GM18519 (cell line): ENCODE data around the gene EIF5A2.
"Not testable (repeated sequence)": the region's sequence is repeated elsewhere in the genome, so short reads cannot be mapped to it uniquely, and the experiment has no call there.

Source experiments
- ATAC-seq: cut with Tn5 transposase; IDR thresholded peaks from one replicate; pipeline ENCODE4 v1.9.1; 2021; ENCODE audit warnings: mild to moderate bottlenecking, moderate library complexity; ENCODE audit not compliant: unreplicated experiment, low FRiP score

The EIF5A2 gene

DNA sequence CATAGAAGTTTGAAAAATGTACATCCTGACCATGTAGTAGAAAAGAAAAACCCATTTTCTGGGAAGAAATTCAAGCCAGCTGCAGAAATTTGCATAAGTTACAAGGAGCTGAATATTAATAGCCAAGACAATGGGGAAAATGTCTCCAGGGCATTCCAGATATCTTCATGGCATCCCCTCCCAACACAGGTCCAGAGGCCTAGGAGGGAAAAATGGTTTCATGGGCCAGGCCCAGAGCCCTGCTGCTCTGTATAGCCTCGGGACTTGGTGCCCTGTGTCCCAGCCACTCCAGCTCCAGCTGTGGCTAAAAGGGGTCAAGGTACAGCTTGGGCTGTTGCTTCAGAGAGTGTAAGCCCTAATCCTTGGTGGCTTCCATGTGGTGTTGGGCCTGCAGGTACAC lies 11.2 kb downstream of the EIF5A2 start:
- ATAC-seq: not testable (repeated sequence)

DNA sequence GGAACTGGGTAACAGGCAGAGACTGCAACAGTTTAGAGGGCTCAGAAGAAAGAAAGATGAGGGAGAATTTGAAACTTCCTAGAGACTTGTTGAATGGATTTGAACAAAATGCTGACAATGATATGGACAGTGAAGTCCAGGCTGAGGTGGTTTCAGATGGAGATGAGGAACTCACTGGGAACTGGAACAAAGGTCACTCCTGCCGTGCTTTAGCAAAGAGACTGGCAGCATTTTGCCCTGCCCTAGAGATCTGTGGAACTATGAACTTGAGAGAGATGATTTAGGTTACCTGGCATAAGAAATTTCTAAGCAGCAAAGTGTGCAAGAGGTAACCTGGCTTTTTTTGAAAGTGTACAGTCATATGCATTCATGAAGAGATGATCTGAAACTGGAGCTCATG lies 11.7 kb downstream of the EIF5A2 start:
- ATAC-seq: no peak

DNA sequence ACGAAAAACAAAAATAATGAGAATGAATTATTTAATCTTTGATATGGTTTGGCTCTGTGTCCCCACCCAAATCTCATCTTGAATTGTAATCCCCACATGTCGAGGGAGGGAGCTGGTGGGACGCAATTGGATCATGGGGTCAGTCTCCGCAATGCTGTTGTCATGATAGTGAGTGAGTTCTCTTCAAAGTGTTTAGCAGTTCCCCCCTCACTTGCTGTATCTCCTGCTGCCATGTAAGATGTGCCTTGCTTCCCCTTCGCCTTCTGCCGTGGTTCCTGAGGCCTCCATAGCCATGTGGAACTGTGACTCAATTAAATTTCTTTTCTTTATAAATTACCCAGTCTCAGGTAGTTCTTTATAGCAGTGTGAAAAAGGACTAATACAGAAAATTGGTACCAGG lies 12.1 kb downstream of the EIF5A2 start:
- not testable (repeated sequence) for ATAC-seq

DNA sequence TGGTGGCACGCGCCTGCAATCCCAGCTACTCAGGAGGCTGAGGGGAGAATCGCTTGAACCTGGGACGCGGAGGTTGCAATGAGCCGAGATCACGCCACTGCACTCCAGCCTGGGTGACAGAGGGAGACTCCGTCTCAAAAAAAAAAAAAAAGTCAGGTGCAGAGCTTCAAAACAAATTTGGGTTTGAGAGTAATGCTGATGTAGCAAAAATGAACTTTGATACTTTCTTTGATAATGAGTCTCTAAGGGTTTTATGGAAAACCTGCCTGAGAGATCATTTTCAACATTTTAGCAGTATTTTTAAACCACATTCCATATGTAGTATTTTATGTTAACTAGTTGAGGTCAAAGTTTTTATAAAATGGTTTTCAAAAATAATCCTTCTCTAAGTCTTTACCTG lies 14.5 kb downstream of the EIF5A2 start:
- no peak for ATAC-seq

DNA sequence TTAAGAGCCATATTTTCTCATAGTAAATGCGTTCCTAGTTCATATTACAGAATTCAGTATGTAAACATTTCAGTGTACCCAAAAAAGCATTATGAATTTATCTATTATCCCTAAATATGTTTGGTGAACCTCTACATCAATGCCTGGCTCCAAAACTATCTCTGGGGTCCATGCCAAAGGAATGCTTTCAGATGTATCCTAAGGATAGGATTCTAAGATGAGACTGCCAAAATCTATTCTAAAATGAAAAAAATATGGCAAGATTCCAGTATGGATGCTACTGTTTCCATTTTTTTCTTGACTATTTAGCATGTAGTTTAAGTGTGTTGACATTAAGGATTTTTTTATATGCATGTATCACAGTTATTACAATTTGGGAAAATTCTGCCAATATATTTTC lies 18.8 kb downstream of the EIF5A2 start:
- ATAC-seq: no peak

DNA sequence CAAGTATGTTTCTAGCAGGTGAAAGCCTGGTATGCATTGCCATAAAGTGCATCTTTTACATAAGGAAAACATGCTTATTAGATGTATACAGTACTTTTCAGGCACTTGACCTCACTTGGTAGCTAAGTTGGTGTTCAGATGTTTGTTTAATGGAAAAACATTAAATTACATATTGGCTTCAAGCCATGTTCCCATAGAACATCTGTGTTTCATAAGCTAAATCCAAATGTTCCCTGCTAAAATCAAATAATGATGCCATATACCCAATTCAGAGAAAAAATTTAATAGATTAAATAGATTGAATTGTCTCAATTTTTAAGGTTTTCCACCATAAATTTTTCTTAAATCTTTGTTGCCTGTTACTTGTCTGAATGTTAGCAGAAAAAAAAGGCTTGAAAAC lies 19.3 kb downstream of the EIF5A2 start:
- no peak for ATAC-seq

DNA sequence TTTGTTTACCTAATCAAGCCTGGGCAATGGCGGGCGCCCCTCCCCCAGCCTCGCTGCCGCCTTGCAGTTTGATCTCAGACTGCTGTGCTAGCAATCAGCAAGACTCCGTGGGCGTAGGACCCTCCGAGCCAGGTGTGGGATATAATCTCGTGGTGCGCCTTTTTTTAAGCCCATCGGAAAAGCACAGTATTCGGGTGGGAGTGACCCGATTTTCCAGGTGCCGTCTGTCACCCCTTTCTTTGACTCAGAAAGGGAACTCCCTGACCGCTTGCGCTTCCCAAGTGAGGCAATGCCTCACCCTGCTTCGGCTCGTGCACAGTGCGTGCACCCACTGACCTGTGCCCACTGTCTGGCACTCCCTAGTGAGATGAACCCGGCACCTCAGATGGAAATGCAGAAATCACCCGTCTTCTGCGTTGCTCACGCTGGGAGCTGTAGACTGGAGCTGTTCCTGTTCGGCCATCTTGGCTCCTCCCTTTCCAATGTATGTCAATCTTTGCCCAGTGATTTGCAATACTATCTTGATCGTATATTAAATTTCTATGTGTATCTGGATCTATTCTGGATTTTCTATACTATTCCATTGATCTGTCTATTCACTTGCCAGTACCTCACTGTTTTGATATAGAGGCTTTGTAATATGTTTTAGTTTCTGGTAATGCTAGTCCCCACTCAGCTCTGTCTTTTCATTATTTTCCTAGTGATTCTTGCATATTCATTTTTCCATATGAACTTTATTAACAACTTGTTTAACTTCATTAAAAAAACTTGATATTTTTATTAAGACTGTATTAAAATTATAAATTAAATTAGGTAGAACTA lies 24.1 kb downstream of the EIF5A2 start:
- ATAC-seq: not testable (repeated sequence)

DNA sequence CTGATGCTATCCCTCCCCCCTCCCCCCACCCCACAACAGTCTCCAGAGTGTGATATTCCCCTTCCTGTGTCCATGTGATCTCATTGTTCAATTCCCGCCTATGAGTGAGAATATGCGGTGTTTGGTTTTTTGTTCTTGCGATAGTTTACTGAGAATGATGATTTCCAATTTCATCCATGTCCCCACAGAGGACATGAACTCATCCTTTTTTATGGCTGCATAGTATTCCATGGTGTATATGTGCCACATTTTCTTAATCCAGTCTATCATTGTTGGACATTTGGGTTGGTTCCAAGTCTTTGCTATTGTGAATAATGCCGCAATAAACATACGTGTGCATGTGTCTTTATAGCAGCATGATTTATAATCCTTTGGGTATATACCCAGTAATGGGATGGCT lies 29.7 kb downstream of the EIF5A2 start:
- ATAC-seq: not testable (repeated sequence)

DNA sequence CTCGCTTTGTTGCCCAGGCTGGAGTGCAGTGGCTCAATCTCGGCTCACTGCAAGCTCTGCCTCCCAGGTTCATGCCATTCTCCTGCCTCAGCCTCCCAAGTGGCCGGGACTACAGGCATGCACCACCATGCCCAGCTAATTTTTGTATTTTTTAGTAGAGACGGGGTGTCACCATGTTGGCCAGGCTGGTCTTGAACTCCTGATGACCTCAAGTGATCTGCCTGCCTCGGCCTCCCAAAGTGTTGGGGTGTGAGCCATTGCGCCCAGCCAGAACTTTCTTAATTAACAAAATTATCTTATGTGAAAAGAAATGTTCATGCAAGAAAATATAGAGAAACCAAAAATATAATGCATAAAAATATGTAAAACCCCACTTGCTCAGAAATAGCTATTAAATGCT lies 31.1 kb downstream of the EIF5A2 start:
- not testable (repeated sequence) for ATAC-seq

DNA sequence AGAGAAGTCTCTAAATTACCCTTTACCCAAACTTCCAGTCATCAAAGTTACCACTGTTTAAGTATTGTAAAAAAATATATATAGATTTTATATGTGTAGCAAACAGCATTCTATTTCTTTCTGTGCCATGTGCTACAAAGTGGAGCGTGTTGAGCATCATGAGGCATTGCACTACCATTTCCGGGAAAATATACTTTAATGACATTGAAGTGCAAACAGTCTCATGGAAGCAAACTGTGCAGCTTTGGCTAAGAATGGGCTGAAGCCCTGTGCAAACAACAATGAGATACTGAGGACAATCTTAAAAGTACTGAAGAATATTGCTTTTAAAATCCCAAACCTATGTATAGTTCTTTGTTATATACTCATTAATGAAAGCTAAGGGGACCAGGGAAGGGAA lies 31.9 kb downstream of the EIF5A2 start:
- ATAC-seq: no peak

DNA sequence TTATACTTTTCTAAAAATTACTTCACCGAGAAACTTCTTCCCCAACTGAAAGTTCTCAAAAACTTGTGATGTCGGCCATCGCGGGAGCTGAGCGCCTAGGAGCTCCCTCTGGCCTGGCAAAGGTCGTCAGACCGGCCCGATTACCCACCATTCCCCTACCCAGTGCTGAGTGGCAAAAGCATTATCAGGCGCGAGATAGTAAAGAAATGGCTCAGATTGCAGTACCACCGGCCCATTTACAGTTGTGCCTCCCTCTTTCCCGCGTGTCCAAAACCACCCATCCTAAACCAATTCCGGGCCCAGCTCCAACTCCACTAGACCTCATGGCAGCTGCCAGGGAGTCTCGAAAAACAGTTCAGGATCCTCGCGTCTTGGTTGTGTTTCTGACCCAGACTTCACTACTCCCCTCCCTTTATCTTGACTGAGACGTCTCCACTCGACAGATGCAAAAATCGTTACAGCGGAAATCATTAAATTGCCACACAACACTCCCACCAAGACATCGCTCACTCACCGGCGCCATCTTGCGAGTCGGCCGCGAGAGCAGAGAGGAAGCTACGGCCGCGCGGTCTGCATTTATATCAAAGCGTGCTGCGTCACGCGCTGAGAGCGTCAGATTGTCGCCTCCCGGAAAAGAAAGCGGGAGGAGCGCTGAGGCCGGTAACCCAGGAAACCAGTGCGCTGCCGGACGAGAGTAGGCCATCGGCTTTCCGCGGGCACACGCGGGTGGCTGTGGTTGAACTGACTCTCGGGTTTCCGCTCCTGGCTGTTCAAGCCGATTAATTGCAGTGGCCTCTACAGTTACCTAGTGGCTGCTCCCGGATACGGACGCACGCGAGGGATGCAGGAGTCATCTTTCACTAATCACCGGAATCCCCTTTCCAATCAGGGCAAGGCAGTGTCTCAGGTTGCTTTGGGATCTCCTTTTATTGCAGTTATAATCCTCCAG lies 38.5 kb downstream of the EIF5A2 start, which contains the start of gene RPL22L1:
Gene RPL22L1 (minus strand): TSS at position 551 of the 949 bp plus-strand sequence. CDS start 28 bp downstream, at position 523.
- ATAC-seq: peak; percentile 92

DNA sequence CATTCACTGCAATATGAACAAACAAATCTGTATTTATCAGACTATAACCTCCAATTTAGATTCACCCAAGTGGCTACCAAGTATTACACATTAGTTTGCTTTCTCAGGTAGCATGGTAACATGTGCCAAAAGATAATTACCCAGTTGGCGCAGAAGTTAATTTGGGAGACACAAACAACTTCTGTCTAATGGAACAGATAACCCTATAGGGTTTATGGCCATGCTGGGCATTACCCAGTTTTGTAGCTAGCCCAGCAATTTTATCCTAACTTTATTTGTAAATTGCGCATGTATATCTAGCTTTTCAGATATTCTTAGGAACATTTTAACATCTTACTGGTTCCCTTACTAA lies 39.2 kb downstream of the EIF5A2 start:
- ATAC-seq: no peak

DNA sequence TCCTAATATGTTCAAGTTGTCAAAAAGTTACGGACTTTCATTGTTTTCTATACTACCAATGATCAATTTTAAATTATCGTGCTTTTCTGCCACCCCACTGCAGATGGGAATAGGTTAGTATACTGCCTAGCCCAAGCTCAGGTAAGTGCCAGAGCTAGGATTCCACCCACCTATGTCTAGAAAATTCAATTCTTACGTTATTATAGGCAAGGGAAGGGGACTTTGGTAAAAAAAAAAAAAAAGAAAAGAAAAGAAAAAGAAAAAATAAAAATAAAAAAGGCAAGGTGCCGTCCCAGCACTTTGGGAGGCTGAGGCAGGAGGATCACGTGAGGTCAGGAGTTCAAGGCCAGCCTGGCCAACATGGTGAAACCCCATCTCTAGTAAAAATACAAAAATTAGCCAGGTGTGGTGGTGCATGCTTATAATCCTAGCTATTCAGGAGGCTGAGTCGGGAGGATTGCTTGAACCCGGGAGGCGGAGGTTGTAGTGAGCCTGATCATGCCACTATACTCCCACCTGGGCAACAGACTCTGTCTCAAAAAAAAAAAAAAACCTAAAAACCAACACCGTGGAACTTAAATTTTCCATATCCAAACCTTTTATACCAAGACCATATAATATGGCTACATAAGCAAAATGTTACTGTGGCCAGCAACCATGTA lies 39.7 kb downstream of the EIF5A2 start:
- no peak for ATAC-seq

DNA sequence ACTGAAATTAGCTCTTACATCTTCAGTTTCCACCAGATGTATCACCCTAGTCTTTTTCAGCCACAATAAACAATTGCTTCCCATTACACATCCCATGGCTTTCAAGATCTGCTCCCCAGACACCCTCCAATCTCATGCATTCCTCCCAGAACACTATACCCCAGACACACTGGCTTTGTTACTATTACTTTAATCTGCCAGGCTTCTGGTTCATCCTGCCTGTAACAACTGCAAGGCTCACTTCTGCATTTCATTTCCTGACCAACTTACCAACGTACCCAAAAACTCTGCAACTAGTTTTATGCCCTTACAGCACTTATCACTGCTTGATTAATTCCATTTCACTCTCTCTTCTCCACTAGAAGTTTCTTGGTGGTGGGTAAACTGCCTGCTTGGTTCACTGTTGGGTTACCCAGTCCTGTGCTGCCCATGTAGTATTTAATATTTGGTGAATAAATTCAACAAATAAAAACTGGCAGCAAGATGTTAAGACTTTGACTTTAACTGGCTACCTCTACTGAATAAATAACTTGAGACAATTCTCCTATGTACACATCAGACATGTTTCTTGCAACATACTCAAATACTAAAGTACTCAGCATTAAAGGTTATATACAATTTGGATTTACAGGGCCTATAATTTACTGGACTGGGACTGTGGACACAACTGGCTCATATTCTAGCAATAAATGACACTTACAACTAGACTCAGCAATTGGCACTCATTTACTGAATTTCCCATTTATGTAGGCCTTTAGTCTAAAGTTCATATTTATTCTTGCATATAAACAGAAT lies 41.1 kb downstream of the EIF5A2 start:
- ATAC-seq: no peak

DNA sequence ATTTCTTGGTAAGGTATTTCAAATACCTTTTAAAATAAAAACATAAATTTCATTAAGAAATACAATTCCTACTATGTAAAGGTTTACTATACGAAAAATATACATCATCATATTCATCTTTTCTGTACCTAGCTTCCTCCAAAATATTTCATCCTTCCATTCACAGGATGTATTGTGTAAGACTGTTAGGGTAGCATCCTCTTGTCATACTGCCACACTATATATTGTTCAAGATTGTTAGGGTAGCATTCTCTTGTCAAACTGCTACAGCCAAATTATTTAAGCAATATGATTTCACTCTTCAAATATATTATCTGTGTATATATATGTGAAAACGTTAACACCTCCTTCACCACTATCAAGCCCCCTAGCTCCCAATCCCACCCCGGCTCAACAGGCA lies 41.9 kb downstream of the EIF5A2 start:
- ATAC-seq: no peak

DNA sequence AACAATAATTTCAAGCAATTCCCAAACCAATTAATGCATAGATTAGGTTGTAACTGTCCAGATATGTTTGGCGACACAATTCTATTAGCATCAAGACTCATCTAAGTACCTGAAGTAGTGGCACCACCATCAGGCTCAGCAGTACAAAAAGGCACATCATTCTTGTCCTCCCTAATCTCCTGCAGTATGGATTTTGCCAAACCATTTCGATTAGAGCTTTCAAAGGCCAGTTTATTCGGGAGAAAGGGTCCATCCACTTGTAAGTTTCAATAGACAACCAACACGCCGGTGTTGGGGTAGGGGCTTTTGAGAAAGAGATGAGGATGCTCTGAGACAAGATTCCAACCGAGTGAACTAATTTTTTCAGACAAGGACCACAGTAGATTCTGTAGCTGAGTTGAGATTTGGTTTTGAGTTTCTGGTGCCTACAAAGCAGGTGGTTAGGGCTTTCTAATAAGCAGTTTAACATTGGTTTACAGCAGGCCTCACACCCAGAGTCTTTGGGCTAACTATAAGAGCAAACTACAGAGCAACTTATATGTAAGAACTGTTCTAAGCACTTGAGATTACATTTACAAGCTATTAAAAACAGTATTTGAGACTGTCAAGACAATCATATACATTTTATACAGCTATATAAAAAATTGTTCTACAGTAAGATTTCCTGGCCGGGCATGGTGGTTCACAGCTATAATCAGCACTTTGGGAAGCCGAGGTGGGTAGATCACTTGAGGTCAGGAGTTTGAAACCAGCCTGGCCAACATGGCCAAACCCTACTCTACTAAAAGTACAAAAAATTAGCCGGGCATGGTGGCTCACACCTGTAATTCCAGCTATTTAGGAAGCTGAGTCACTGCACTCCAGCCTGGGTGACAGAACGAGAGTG lies 43.0 kb downstream of the EIF5A2 start:
- ATAC-seq: no peak

DNA sequence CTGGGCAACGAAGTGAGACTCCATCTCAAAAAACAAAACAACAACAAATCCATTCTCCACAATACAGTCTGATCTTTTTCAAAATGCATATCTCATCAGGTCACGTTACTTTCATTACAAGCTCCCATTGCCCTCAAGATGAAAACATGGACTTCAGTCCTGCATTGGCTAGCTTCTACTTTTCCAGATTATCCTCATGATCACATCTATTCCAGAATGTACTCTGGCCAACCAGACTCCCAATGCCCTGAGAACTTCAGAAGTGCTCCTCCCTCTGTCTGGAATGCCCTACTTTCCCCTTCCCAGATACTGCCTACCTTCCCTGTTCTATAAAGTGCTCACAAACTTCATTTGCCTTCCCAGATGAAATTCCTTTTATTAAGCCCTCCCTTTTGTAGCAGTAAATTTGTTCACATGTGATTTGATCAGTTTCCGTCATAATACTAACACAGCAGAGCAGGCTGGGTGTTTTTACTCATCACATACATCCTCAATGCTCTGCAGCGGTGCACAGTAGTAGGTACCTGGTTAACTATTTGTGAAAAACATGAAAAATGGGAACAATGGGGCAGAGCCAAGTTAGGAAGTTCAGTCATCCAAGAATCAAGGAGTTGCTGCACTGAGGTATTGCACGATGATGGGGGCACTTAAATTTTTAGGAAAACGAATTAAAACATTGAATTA lies 43.8 kb downstream of the EIF5A2 start:
- no peak for ATAC-seq

DNA sequence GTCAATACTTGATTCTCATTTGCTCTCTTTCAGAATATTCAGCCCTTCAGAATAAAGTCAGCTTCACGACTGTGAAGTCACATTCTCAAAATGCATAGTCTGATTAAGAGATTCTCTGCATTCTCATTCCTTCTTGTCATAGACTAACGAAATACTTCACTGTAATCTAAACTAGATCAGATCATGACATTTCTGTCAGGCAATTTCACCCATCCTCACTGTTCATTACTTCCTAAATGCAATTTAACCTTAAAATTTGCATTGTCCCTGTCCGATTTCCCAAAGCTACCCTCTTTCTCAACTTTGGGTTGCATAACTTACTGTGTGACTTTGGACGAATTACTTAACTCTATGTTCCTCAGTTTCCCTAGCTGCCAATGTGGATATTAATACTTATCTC lies 44.6 kb downstream of the EIF5A2 start:
- no peak for ATAC-seq
